SK-N-SH treated with all-trans-retinoic acid at 6 μM for 48 hours (cell line): ENCODE measurements around the gene MAP7D2.
A peak's percentile ranks its signal among the peaks of the same experiment; 100 is the strongest.

Source experiments
- ATAC-seq: fragments of 200-7000 bp; cut with Tn5 transposase; 3 replicates; pipeline ENCODE4 v1.9.1; 2020; ENCODE audit warnings: mild to moderate bottlenecking, moderate library complexity
- BACH2 ChIP-seq: fragments of 250-450 bp; sonication (Bioruptor Pico); IDR thresholded peaks from 2 replicates; pipeline ENCODE4 v1.9.0; 2021; ENCODE audit warnings: mild to moderate bottlenecking, borderline replicate concordance
- CREB5 ChIP-seq: fragments of 250-450 bp; sonication (Bioruptor Pico); IDR thresholded peaks from 2 replicates; pipeline ENCODE4 v1.5.1; 2020; ENCODE audit warnings: low read depth, mild to moderate bottlenecking, moderate library complexity
- ESRRG ChIP-seq: fragments of 250-450 bp; sonication (Bioruptor Pico); IDR thresholded peaks from 2 replicates; pipeline ENCODE4 v1.6.1; 2021; ENCODE audit warnings: mild to moderate bottlenecking
- GLIS3 ChIP-seq: fragments of 250-450 bp; sonication (Bioruptor Pico); IDR thresholded peaks from 2 replicates; pipeline ENCODE4 v1.5.0; 2020; ENCODE audit warnings: mild to moderate bottlenecking, moderate library complexity
- ISL1 ChIP-seq: fragments of 250-450 bp; sonication (Bioruptor Pico); IDR thresholded peaks from 2 replicates; pipeline ENCODE4 v2.1.2; 2022; ENCODE audit warnings: mild to moderate bottlenecking, moderate library complexity
- OSR1 ChIP-seq: fragments of 250-450 bp; sonication (Bioruptor Pico); IDR thresholded peaks from 2 replicates; pipeline ENCODE4 v1.8.0; 2022; ENCODE audit warnings: moderate library complexity, mild to moderate bottlenecking, inconsistent platforms
- PATZ1 ChIP-seq: fragments of 250-450 bp; sonication (Bioruptor Pico); IDR thresholded peaks from 2 replicates; pipeline ENCODE4 v1.8.0; 2020; ENCODE audit warnings: mild to moderate bottlenecking, moderate library complexity, borderline replicate concordance
- POU6F1 ChIP-seq: fragments of 250-450 bp; sonication (Bioruptor Pico); IDR thresholded peaks from 2 replicates; pipeline ENCODE4 v1.8.0; 2021; ENCODE audit warnings: low read depth, mild to moderate bottlenecking, moderate library complexity, borderline replicate concordance
- PPARA ChIP-seq: fragments of 250-450 bp; sonication (Bioruptor Pico); IDR thresholded peaks from 2 replicates; pipeline ENCODE4 v1.5.0; 2020; ENCODE audit warnings: mild to moderate bottlenecking, borderline replicate concordance
- SNAI2 ChIP-seq: fragments of 250-450 bp; sonication (Bioruptor Pico); IDR thresholded peaks from 2 replicates; pipeline ENCODE4 v1.5.0; 2020; ENCODE audit warnings: mild to moderate bottlenecking, moderate library complexity
- TCF4 ChIP-seq: fragments of 250-450 bp; sonication (Bioruptor Pico); IDR thresholded peaks from 2 replicates; pipeline ENCODE4 v1.8.0; 2021; ENCODE audit warnings: mild to moderate bottlenecking, moderate library complexity, borderline replicate concordance
- TOX ChIP-seq: fragments of 250-450 bp; sonication (Bioruptor Pico); IDR thresholded peaks from 2 replicates; pipeline ENCODE4 v1.8.0; 2021; ENCODE audit warnings: mild to moderate bottlenecking, moderate library complexity, borderline replicate concordance
- ZC3H10 ChIP-seq: fragments of 250-450 bp; sonication (Bioruptor Pico); IDR thresholded peaks from 2 replicates; pipeline ENCODE4 v1.5.1; 2021; ENCODE audit warnings: mild to moderate bottlenecking, moderate library complexity
- ZFP30 ChIP-seq: fragments of 450-650 bp; formaldehyde crosslinking; IDR thresholded peaks from 2 replicates; pipeline ENCODE4 v1.5.0; 2022; ENCODE audit warnings: mild to moderate bottlenecking, moderate library complexity
- ZNF565 ChIP-seq: fragments of 450-650 bp; formaldehyde crosslinking; conservative IDR thresholded peaks from 2 replicates; pipeline ENCODE4 v1.5.0; 2020; ENCODE audit warnings: low read depth, mild to moderate bottlenecking, moderate library complexity
- ZNF70 ChIP-seq: fragments of 450-650 bp; formaldehyde crosslinking; IDR thresholded peaks from 2 replicates; pipeline ENCODE4 v1.5.0; 2020; ENCODE audit warnings: mild to moderate bottlenecking, moderate library complexity
- ZNF8 ChIP-seq: fragments of 450-650 bp; formaldehyde crosslinking; IDR thresholded peaks from 2 replicates; pipeline ENCODE4 v1.5.0; 2020; ENCODE audit warnings: mild to moderate bottlenecking, moderate library complexity
- TF ChIP-seq, protein P1 (sequence below): fragments of 250-450 bp; sonication (Bioruptor Pico); IDR thresholded peaks from 2 replicates; pipeline ENCODE4 v1.5.1; 2021; ENCODE audit warnings: mild to moderate bottlenecking, moderate library complexity
- TF ChIP-seq, protein P2 (sequence below): fragments of 250-450 bp; sonication (Bioruptor Pico); IDR thresholded peaks from 2 replicates; pipeline ENCODE4 v1.5.0; 2020; ENCODE audit warnings: mild to moderate bottlenecking, moderate library complexity

Gene MAP7D2

GRCh38 chrX:19991350-19991718 lies 125.4 kb downstream of the MAP7D2 start:
- no peak; the same call in 2 of the 3 replicates for ATAC-seq
- TF ChIP-seq OSR1 (CRISPR knock-in tag) (no peak), ISL1 (no peak), ZFP30 (CRISPR knock-in tag) (no peak), ZNF70 (no peak), PATZ1 (no peak), SNAI2 (CRISPR knock-in tag) (no peak), CREB5 (CRISPR knock-in tag) (no peak), ZNF565 (CRISPR knock-in tag) (no peak), ESRRG (CRISPR knock-in tag) (no peak), TCF4 (no peak), PPARA (CRISPR knock-in tag) (no peak), TOX (CRISPR knock-in tag) (no peak), ZNF8 (no peak)
- TF ChIP-seq, protein P1, sequence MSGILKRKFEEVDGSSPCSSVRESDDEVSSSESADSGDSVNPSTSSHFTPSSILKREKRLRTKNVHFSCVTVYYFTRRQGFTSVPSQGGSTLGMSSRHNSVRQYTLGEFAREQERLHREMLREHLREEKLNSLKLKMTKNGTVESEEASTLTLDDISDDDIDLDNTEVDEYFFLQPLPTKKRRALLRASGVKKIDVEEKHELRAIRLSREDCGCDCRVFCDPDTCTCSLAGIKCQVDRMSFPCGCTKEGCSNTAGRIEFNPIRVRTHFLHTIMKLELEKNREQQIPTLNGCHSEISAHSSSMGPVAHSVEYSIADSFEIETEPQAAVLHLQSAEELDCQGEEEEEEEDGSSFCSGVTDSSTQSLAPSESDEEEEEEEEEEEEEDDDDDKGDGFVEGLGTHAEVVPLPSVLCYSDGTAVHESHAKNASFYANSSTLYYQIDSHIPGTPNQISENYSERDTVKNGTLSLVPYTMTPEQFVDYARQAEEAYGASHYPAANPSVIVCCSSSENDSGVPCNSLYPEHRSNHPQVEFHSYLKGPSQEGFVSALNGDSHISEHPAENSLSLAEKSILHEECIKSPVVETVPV (CRISPR knock-in tag): no peak
- TF ChIP-seq, protein P2, sequence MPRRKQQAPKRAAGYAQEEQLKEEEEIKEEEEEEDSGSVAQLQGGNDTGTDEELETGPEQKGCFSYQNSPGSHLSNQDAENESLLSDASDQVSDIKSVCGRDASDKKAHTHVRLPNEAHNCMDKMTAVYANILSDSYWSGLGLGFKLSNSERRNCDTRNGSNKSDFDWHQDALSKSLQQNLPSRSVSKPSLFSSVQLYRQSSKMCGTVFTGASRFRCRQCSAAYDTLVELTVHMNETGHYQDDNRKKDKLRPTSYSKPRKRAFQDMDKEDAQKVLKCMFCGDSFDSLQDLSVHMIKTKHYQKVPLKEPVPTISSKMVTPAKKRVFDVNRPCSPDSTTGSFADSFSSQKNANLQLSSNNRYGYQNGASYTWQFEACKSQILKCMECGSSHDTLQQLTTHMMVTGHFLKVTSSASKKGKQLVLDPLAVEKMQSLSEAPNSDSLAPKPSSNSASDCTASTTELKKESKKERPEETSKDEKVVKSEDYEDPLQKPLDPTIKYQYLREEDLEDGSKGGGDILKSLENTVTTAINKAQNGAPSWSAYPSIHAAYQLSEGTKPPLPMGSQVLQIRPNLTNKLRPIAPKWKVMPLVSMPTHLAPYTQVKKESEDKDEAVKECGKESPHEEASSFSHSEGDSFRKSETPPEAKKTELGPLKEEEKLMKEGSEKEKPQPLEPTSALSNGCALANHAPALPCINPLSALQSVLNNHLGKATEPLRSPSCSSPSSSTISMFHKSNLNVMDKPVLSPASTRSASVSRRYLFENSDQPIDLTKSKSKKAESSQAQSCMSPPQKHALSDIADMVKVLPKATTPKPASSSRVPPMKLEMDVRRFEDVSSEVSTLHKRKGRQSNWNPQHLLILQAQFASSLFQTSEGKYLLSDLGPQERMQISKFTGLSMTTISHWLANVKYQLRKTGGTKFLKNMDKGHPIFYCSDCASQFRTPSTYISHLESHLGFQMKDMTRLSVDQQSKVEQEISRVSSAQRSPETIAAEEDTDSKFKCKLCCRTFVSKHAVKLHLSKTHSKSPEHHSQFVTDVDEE (CRISPR knock-in tag): no peak

- peak; percentile 98 for ATAC-seq
- TF ChIP-seq ESRRG (CRISPR knock-in tag) (no peak), POU6F1 (CRISPR knock-in tag) (no peak), PATZ1 (no peak), GLIS3 (CRISPR knock-in tag) (no peak), ZNF8 (no peak), PPARA (CRISPR knock-in tag) (no peak), ZNF565 (CRISPR knock-in tag) (no peak), ZC3H10 (no peak), BACH2 (CRISPR knock-in tag) (no peak), CREB5 (CRISPR knock-in tag) (no peak), ZFP30 (CRISPR knock-in tag) (no peak), TCF4 (no peak)
- TF ChIP-seq, protein P1 (CRISPR knock-in tag): no peak
- TF ChIP-seq, protein P2 (CRISPR knock-in tag): no peak
Measured at GRCh38 chrX:19990556-19991349, 126.0 kb downstream of the MAP7D2 start, which contains the start of gene BCLAF3. Gene BCLAF3 (minus strand): TSS chrX:19991061. CDS start chrX:19970264, 20,797 bp downstream.
